B cell (primary cell): ENCODE data around the gene POLR3G.

Experiments
- CTCF ChIP-seq: fragments of 200-600 bp; IDR thresholded peaks from one replicate; pipeline ENCODE4 v1.8.0; 2022; ENCODE audit warnings: antibody characterized with exemption, mild to moderate bottlenecking
- EZH2 ChIP-seq: IDR thresholded peaks from 2 replicates; pipeline ENCODE4 v1.6.1; 2012; ENCODE audit warnings: borderline replicate concordance, low read depth, mild to moderate bottlenecking, moderate library complexity, low read length; ENCODE audit not compliant: insufficient read depth, poor library complexity, severe bottlenecking

- TF ChIP-seq CTCF: no peak
- TF ChIP-seq EZH2: no peak
Observed at GRCh38 chr5:90555666-90556065, 81.0 kb downstream of the POLR3G start.
